Activated naive CD4-positive, alpha-beta T cell treated with anti-CD3 and anti-CD28 coated beads for 36 hours (primary cell): ENCODE measurements around the gene MUC5B. TPM values are rescaled to one million over a fixed set of nuclear protein-coding genes. Genes with fewer than 3 reads are reported as not detected.

ENCODE experiments used
- CTCF ChIA-PET: fragments of 350-600 bp; sonication (Branson Sonifier 250); formaldehyde crosslinking; loops from one replicate; lab custom pipeline; 2021; ENCODE audit warnings: antibody characterized with exemption; lab: Charles Lee
- DNase-seq: peaks from one replicate; pipeline ENCODE4 v3.0.0-alpha.2; 2020
- H3K27ac Mint-ChIP-seq: one replicate; pipeline ENCODE4 v1.8.0; 2021; ENCODE audit warnings: mild to moderate bottlenecking, mixed read lengths
- H3K27me3 Mint-ChIP-seq: one replicate; pipeline ENCODE4 v1.8.0; 2021; ENCODE audit warnings: low read depth, mixed read lengths
- H3K36me3 Mint-ChIP-seq: one replicate; pipeline ENCODE4 v1.8.0; 2021; ENCODE audit warnings: low read depth, mixed read lengths
- H3K4me1 Mint-ChIP-seq: one replicate; pipeline ENCODE4 v1.8.0; 2021; ENCODE audit warnings: low read depth, mixed read lengths
- H3K4me3 Mint-ChIP-seq: one replicate; pipeline ENCODE4 v1.8.0; 2021; ENCODE audit warnings: mild to moderate bottlenecking, moderate library complexity, mixed read lengths
- H3K9me3 Mint-ChIP-seq: one replicate; pipeline ENCODE4 v1.8.0; 2021; ENCODE audit warnings: mixed read lengths
- intact Hi-C: fragments of 100-400 bp; cut with micrococcal nuclease; formaldehyde crosslinking; loops from one replicate; pipeline ENCODE4 v1.15.1; 2023
- total RNA-seq, 2 experiments: library from RNA; stranded (reverse); gene quantifications; one replicate each; pipeline ENCODE4 v1.2.3, GENCODE V29; 2021

Gene MUC5B
- total RNA-seq, 2 experiments from 2014 or later = not detected

DNA sequence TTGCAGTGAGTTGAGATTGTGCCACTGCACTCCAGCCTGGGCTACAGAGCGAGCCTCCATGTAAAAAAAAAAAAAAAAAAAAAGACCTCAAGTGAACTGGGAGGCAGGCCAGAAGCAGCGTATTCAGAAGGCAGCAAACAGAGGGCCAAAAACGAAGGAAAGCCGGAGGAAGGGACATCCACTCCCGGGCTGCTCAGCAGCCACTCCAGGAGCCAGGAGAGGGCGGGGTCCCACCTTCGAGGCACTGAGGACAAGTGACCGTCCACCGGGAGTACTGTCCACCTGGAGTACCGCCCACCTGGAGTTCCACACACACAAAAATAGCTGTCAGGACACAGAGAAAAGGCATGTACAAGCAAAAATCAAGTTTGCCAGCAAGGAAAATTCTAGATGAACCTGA, 81.1 kb downstream of the MUC5B start:
- Mint-ChIP-seq H3K4me3 (no peak overlapping the region), H3K36me3 (peaks cover 2% of the 10 kb centered on the region), H3K9me3 (no peaks in the 10 kb centered on the region), H3K4me1 (peaks cover 39% of the 10 kb centered on the region), H3K27ac (no peak overlapping the region), H3K27me3 (no peaks in the 10 kb centered on the region)
- DNase-seq = no peak
- intact Hi-C loops = loop anchor here (10.0 kb wide), 1 partner anchor 211 kb away; no protein-coding TSS in a partner anchor
- CTCF ChIA-PET = no interaction called here

DNA sequence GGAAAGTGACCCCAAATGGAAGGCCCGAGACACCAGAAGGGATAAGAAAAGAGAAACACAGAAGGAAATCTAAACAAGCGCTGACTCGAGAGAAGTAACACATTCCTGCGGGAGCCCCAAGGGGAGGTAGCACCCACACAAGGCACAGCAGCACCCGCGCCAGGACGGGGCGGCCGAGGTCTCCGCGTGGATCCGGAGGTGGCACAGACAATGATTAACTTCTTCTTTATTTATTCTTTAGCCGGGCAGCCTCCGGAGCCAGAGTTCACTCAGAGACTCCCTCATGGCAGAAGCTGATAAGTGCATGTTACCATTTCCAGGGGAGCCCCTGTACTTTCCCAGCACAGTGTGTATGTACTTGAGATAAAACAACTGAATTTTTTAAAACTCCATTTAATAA, 81.5 kb downstream of the MUC5B start:
- Mint-ChIP-seq H3K4me3 (no peak overlapping the region), H3K9me3 (no peaks in the 10 kb centered on the region), H3K27ac (no peak overlapping the region), H3K4me1 (peaks cover 39% of the 10 kb centered on the region), H3K36me3 (peaks cover 2% of the 10 kb centered on the region), H3K27me3 (no peaks in the 10 kb centered on the region)
- CTCF ChIA-PET = no interaction called here
- intact Hi-C loops = loop anchor here (10.0 kb wide), 1 partner anchor 210 kb away; no protein-coding TSS in a partner anchor
- DNase-seq = no peak

DNA sequence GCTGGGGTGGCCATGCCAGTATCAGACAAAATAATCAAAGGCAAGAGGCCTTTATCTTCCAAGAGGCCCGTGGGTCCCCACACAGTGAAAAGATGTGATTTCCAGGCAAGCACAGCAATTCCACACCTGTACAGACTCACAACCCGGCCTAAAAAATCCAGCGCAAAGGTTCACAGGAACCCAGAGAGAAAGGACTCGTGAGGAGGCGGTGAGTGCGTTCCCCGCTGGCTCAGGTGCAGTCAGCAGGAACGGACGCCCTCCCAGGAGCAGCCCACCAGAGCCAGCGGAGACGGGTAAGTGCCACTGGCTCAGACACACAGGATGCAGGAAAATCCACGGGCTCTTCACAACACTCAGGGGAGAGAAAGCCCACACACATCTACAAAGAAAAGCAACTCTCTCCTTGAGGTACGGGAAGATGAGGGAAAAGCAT, 82.2 kb downstream of the MUC5B start:
- Mint-ChIP-seq H3K27me3 (no peaks in the 10 kb centered on the region), H3K27ac (no peak overlapping the region), H3K4me1 (peaks cover 36% of the 10 kb centered on the region), H3K9me3 (no peaks in the 10 kb centered on the region), H3K36me3 (no peaks in the 10 kb centered on the region), H3K4me3 (no peak overlapping the region)
- CTCF ChIA-PET = no interaction called here
- DNase-seq = no peak
- intact Hi-C loops = loop anchor here (10.0 kb wide), 1 partner anchor 210 kb away; no protein-coding TSS in a partner anchor

DNA sequence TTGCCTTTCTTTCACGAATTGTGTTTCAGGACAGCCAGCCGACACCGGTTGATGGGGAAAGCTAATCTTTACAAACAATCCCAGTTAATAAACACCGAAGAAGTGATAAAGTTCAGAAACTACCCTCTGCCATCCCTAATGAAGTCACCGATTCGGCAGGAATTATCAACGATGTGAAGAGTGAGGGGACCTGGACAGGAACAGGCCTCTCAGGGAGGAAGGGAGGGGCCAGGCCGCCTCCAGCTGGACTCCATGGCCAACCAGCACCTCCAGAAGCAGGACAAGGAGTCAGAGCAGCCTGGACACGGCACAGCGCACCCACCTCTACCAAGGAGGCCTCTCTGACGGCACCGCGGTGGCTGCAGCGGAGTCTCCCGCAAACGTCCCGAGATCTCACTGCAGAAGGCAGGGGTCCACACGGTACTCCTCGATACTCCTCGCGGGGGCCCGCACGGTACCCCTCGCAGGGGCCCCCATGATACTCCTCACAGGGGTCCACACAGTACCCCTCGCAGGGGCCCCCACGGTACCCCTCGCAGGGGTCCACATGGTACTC, 82.7 kb downstream of the MUC5B start:
- Mint-ChIP-seq H3K27ac (no peak overlapping the region), H3K27me3 (no peaks in the 10 kb centered on the region), H3K9me3 (no peaks in the 10 kb centered on the region), H3K36me3 (peaks cover 2% of the 10 kb centered on the region), H3K4me3 (no peak overlapping the region), H3K4me1 (peaks cover 39% of the 10 kb centered on the region)
- no peak for DNase-seq
- CTCF ChIA-PET = no interaction called here
- intact Hi-C loops = loop anchor here (10.0 kb wide), 1 partner anchor 209 kb away; no protein-coding TSS in a partner anchor

DNA sequence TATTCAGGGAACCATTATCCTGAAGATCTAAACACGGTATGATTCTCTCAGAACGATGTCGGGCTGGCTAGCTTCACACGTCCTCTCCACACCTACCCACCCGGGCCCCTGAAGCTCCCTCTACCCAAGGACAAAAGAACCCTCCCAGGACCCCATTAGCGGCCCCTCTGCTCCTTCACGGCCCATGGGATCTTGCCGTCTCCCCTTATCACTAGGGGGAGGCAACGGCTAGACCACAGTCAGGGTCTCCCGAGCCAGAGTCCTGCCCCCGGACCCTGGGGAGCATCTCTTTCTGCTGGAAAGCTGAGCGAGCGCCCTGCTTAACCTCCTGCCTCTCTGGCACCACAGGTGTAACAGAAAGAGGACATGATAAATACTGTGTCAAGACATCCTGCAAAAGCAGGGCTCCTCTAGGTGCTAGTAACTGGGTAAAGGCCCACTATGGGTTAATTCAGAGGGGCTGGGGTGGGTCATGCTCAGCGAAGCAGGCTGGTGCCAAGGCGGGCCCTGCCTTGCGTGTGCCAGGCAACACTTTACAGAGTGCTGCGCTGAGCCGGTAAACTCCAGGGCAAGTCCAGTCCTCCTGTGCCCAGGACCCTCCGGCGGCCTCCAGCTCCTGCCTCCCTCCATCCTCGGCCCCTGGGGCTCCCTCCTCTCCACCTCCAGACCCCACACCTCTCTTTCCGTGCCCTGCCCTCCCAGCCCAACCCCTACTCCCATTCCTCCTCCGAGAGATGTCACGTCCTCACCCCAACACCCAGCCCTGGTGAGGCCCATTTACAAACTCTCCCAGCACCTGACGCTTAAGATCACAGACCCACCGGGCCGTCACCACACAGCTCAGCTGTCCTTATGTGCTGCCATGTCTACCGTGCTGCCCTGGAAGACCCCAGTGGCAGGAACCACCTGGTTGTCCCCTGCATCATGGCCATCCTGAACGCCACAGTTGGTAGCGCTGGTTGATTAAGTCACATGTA, 83.6 kb downstream of the MUC5B start:
- no peaks in the 10 kb centered on the region for H3K27me3 Mint-ChIP-seq
- CTCF ChIA-PET = no interaction called here
- H3K36me3 Mint-ChIP-seq = peaks cover 6% of the 10 kb centered on the region
- intact Hi-C loops = loop anchor here (10.0 kb wide), 1 partner anchor 208 kb away; no protein-coding TSS in a partner anchor
- no peak overlapping the region for H3K4me3 Mint-ChIP-seq
- no peak for DNase-seq
- peaks cover 48% of the 10 kb centered on the region for H3K4me1 Mint-ChIP-seq
- peaks cover 3% of the 10 kb centered on the region for H3K9me3 Mint-ChIP-seq
- no peak overlapping the region for H3K27ac Mint-ChIP-seq

DNA sequence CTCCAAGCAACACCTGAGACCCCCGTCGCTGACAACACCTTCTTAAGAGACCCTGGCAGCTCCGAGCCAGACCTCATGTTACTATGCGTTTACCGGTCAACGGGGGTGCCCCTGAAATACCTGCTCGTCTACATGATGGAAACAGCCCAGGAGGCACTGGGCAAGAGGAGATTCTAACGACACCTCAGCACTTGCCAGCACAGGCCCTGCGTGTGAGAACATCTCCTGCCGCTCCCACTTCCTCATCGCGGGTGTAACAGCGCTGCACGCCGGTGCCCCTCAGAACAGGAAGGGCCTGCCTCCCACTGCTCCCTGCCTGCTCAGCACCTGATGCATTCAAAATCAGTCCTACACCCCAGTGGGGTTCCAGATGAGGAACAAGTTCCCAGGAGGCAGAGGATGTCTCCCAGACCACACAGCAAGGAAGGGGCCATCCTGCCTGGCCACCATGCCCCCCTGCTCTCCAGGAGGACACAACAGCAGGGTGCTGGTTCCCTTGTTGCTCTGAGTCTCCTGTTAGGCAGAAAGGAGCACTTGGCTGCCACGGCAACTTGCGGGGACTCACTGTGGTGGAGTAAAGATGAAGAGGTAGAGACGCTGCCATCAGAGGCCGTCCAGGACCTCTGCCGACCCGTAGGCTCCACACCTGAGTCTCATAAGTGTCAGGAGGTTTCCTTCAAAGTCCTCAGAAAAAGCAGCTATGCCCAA, 84.5 kb downstream of the MUC5B start:
- DNase-seq = no peak
- intact Hi-C loops = loop anchor here (10.0 kb wide), 1 partner anchor 207 kb away; no protein-coding TSS in a partner anchor
- no peaks in the 10 kb centered on the region for H3K27me3 Mint-ChIP-seq
- no peak overlapping the region for H3K27ac Mint-ChIP-seq
- peaks cover 49% of the 10 kb centered on the region for H3K4me1 Mint-ChIP-seq
- CTCF ChIA-PET = no interaction called here
- no peak overlapping the region for H3K4me3 Mint-ChIP-seq
- peaks cover 9% of the 10 kb centered on the region for H3K9me3 Mint-ChIP-seq
- H3K36me3 Mint-ChIP-seq = peaks cover 6% of the 10 kb centered on the region

DNA sequence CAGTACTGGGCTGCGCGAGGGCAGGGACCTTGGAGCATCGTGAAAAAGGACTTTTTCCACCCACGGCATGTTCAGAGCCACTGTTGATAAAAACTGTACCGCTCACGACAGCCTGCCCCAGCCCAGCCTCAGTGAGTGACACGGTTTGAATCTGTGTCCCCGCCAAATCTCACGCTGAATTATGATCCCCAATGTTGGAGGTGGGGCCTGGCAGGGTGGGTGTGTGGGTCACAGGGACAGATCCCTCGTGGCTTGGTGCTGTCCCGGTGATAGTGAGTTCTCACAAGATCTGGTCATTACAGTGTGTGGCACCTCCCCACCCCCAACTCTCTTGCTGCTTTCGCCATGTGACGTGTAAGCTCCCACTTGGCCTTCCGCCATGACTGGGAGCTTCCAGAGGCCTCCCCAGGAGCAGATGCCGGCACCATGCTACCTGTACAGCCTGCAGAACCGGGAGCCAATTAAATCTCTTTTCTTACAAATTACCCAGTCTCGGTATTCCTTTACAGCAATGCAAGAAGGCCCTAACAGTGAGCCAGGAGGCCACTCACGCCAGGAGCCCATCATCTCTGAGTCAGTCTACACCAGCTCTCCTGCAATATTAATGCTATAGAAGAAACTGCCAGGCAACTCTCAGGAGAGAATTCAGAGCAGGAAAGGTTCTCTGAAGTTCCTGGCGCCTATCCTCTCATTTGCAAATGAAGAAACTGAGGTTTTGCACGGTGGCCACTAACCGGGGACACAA, 85.3 kb downstream of the MUC5B start:
- CTCF ChIA-PET = no interaction called here
- peaks cover 45% of the 10 kb centered on the region for H3K4me1 Mint-ChIP-seq
- no peak for DNase-seq
- H3K9me3 Mint-ChIP-seq = peaks cover 9% of the 10 kb centered on the region
- no peaks in the 10 kb centered on the region for H3K27me3 Mint-ChIP-seq
- intact Hi-C loops = loop anchor here (10.0 kb wide), 1 partner anchor 207 kb away; no protein-coding TSS in a partner anchor
- H3K4me3 Mint-ChIP-seq = peak overlapping the region; percentile 64
- H3K27ac Mint-ChIP-seq = no peak overlapping the region
- H3K36me3 Mint-ChIP-seq = peaks cover 6% of the 10 kb centered on the region

DNA sequence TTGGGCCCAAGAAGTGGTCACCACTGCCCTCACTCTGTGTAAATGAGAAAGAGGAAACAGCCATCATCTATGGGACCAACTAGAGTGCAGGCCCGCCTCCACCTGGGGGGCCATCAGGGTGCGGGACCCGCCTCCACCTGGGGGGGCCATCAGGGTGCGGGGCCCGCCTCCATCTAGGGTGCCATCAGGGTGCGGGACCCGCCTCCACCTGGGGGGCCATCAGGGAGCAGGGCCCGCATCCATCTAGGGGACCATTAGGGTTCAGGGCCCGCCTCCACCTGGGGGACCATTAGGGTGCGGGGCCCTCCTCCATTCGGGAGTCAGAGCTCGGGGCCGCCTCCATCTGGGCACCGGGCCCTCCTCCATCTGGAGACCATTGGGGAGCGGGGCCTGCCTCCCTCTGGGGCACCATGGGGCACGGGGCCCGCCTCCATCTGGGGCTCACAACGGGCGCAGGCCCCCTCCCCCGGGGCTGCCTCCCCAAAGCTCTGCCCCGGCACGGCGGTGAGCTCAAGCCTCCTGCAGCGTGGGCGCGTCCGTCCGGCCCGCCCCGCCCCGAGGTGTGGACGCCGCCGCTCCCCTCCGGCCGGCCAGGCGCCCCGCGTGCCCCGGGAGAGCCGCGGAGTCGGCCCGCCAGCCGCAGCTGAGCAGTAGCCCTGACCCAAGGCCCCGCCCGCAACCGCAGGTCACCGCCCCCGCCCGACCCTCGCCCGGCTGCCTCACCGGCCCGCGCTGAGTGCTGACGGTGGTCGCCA, 86.1 kb downstream of the MUC5B start:
- Mint-ChIP-seq H3K27me3 (no peaks in the 10 kb centered on the region), H3K4me1 (peaks cover 44% of the 10 kb centered on the region), H3K4me3 (peak overlapping the region; percentile 89), H3K9me3 (peaks cover 9% of the 10 kb centered on the region), H3K27ac (no peak overlapping the region), H3K36me3 (peaks cover 6% of the 10 kb centered on the region)
- DNase-seq = no peak
- CTCF ChIA-PET = interaction anchor here (0.8 to 0.9 kb wide), 2 partner anchors 8 to 30 kb away, joined by 3 to 4 read pairs; no protein-coding TSS in a partner anchor
- intact Hi-C loops = loop anchor here (1.0 to 10.0 kb wide), 5 partner anchors 27 to 206 kb away; partner anchors contain the start of gene BRSK2

DNA sequence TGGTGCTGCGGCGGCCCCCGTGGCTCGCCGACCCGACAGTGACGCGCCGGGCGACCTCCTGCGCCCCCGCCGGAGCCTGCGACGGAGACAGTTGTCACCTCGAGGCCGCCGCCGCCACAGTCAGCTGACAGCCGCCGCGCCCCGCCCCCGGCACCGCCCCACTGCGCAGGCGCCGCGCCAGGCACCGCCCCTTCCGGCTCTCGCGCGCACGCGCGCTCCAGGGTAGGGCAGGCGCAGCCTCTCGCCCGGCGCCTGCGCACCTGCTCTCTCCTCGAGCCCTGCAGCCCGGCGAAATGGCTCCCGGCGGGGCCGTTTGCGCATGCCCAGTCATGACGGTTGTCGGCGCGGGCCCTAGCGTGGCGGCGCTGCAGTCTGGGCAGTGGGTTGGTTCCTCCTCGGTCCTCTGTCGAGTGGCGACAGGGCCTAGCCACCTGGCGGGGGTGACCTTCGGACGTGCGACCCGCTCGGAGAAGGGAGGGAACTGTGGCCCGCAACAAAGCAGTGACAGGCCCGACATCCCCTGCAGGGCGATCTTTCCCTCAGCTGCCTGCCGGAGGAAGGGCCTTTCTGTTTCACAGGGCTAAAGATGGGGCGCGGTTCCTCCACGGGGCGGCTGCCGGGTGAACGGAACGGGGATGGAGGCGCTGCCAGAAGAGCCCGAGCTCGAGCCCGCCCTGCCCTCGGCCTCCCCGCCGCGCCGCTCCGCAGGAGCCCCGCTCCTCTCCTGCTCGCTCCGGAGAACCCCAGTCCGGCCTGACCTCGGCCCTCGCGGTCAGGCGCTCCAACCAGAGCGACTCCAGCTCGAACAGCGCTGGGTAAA, 86.8 kb downstream of the MUC5B start, which contains the start of gene TOLLIP:
TOLLIP (minus strand) TSS at position 135 of the 820 bp plus-strand sequence; CDS start at position 1, 134 bp downstream.
- intact Hi-C loops = loop anchor here (1.0 to 10.0 kb wide), 5 partner anchors 27 to 205 kb away; partner anchors contain the start of gene BRSK2

DNA sequence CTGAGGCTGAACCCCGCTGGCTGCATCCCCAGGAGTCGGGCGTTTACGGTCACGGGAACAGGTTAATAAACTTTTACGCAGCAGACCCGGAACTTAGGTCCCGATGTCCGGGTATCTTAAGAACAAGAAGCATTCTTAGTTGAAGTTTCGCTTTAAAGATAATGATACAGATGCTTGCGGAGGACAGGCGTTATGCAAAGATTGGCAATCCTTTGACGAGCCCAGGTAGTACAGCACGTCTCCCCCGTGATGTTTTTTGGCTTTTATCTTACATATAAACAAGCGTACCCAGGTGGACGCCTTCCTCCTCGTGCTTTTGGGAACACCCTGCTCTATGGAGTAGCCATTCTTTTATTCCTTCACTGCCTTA, 87.4 kb downstream of the MUC5B start:
- H3K9me3 Mint-ChIP-seq = peaks cover 9% of the 10 kb centered on the region
- peaks cover 6% of the 10 kb centered on the region for H3K36me3 Mint-ChIP-seq
- CTCF ChIA-PET = interaction anchor here (1.5 kb wide), 1 partner anchor 12 kb away, joined by 3 read pairs; no protein-coding TSS in a partner anchor
- DNase-seq = no peak
- H3K4me1 Mint-ChIP-seq = peaks cover 34% of the 10 kb centered on the region
- no peaks in the 10 kb centered on the region for H3K27me3 Mint-ChIP-seq
- peak overlapping the region; percentile 89 for H3K4me3 Mint-ChIP-seq
- intact Hi-C loops = no loop called here
- peak overlapping the region; percentile 94 for H3K27ac Mint-ChIP-seq

More for the DNA sequence above, 86.8 kb downstream of the MUC5B start, which contains the start of gene TOLLIP:
- CTCF ChIA-PET = interaction anchor here (0.6 to 0.9 kb wide), 3 partner anchors 9 to 29 kb away, joined by 3 to 4 read pairs (median 3); no protein-coding TSS in a partner anchor
- Mint-ChIP-seq H3K4me1 (peaks cover 40% of the 10 kb centered on the region), H3K4me3 (peak within 1 kb of the TSS; percentile 89), H3K36me3 (peaks cover 6% of the 10 kb centered on the region), H3K27ac (peak within 1 kb of the TSS; percentile 94), H3K27me3 (no peaks in the 10 kb centered on the region), H3K9me3 (peaks cover 9% of the 10 kb centered on the region)
- DNase-seq = peak; percentile 97
